A549 (cell line): Measurements from ENCODE around the gene CELF5. TPM values are rescaled to one million over a fixed set of nuclear protein-coding genes. Genes with fewer than 3 reads are reported as not detected.

Source experiments
- ATAC-seq, 2 experiments: fragments of 200-7000 bp in 1 of 2; fragments of >200 bp in 1 of 2; cut with Nextera tagmentation in 1 of 2; cut with Tn5 transposase in 1 of 2; 3 replicates each; pipeline versions ENCODE4 v1.8.0 to v1.9.1; 2018 to 2020; ENCODE audit warnings: mild to moderate bottlenecking in 1 of 2, moderate library complexity in 1 of 2
- CTCF ChIA-PET: fragments of 300-600 bp; sonication (Branson Sonifier 250); formaldehyde crosslinking; extraction: SDS; loops from one replicate; lab custom pipeline; 2021; ENCODE audit warnings: antibody characterized with exemption, inconsistent platforms; lab: Yijun Ruan, JAX
- POLR2A ChIA-PET: fragments of 350-600 bp; formaldehyde crosslinking; extraction: SDS; loops from one replicate; lab custom pipeline; 2021; ENCODE audit warnings: antibody characterized with exemption, inconsistent platforms; lab: Yijun Ruan, JAX
- DNase-seq, 2 experiments: peaks; one replicate each; pipeline versions ENCODE4 v3.0.0 to v3.0.0-alpha.2; 2011 to 2016; ENCODE audit warnings: low read depth in 1 of 2, low spot score in 1 of 2
- FAIRE-seq: peaks from 2 replicates; lab custom pipeline; 2011; peaks lifted over from hg19 to GRCh38; lab: Jason Lieb, UNC
- H3K27ac ChIP-seq, 2 experiments: fragments of >200 bp; sonication (Bioruptor Twin); formaldehyde crosslinking; 3 replicates each; pipeline ENCODE4 v1.5.1; 2016 to 2017
- H3K4me1 ChIP-seq: fragments of >200 bp; sonication (Bioruptor Twin); formaldehyde crosslinking; 3 replicates; pipeline ENCODE4 v1.6.1; 2016
- H3K4me2 ChIP-seq: fragments of >200 bp; sonication (Bioruptor Twin); formaldehyde crosslinking; 3 replicates; pipeline ENCODE4 v1.6.1; 2016
- H3K4me3 ChIP-seq: fragments of >200 bp; sonication (Bioruptor Twin); formaldehyde crosslinking; 3 replicates; pipeline ENCODE4 v1.5.1; 2016
- H3K9me3 ChIP-seq: fragments of >200 bp; sonication (Bioruptor Twin); formaldehyde crosslinking; 3 replicates; pipeline ENCODE4 v1.6.1; 2016
- BHLHE40 ChIP-seq: IDR thresholded peaks from 2 replicates; pipeline ENCODE4 v1.6.1; 2012; ENCODE audit warnings: low read depth, low read length, inconsistent platforms
- CEBPB ChIP-seq, 2 experiments: fragments of >200 bp in 1 of 2; sonication (Bioruptor Twin) in 1 of 2; formaldehyde crosslinking in 1 of 2; IDR thresholded peaks; 2 replicates each; pipeline ENCODE4 v1.6.1; 2012 to 2016
- CHD2 ChIP-seq: fragments of 150-350 bp; IDR thresholded peaks from 2 replicates; pipeline ENCODE4 v1.6.1; 2014; ENCODE audit warnings: low read length; ENCODE audit not compliant: partially characterized antibody
- CHD4 ChIP-seq: fragments of 200-600 bp; sonication (generic); IDR thresholded peaks from 2 replicates; pipeline ENCODE4 v1.6.1; 2016; ENCODE audit warnings: antibody characterized with exemption, mild to moderate bottlenecking, borderline replicate concordance
- EHF ChIP-seq: fragments of 250-450 bp; sonication (Bioruptor Pico); IDR thresholded peaks from 2 replicates; pipeline ENCODE4 v1.5.0; 2020; ENCODE audit warnings: mild to moderate bottlenecking
- FOXS1 ChIP-seq: fragments of 250-450 bp; sonication (Bioruptor Pico); IDR thresholded peaks from 2 replicates; pipeline ENCODE4 v1.5.0; 2020; ENCODE audit warnings: mild to moderate bottlenecking, moderate library complexity
- HDAC2 ChIP-seq: fragments of 200-600 bp; sonication (generic); IDR thresholded peaks from 2 replicates; pipeline ENCODE4 v1.6.1; 2016
- HEYL ChIP-seq: fragments of 250-450 bp; sonication (Bioruptor Pico); IDR thresholded peaks from 2 replicates; pipeline ENCODE4 v1.8.0; 2021; ENCODE audit warnings: mild to moderate bottlenecking, moderate library complexity
- HOXA7 ChIP-seq: fragments of 250-450 bp; sonication (Bioruptor Pico); IDR thresholded peaks from 2 replicates; pipeline ENCODE4 v1.5.0; 2020; ENCODE audit warnings: mild to moderate bottlenecking, moderate library complexity
- JUNB ChIP-seq: fragments of >200 bp; sonication (Bioruptor Twin); formaldehyde crosslinking; IDR thresholded peaks from 2 replicates; pipeline ENCODE4 v1.6.1; 2016
- KDM1A ChIP-seq: fragments of 200-600 bp; sonication (generic); IDR thresholded peaks from 2 replicates; pipeline ENCODE4 v1.6.1; 2016; ENCODE audit warnings: low read depth, mild to moderate bottlenecking
- KDM5A ChIP-seq: fragments of 200-600 bp; sonication (generic); IDR thresholded peaks from 2 replicates; pipeline ENCODE4 v1.6.1; 2016; ENCODE audit warnings: antibody characterized with exemption, mild to moderate bottlenecking
- MAZ ChIP-seq: fragments of 150-350 bp; IDR thresholded peaks from 2 replicates; pipeline ENCODE4 v1.6.1; 2014; ENCODE audit warnings: antibody characterized with exemption, low read depth, low read length, borderline replicate concordance
- NFE2L2 ChIP-seq: fragments of 150-350 bp; conservative IDR thresholded peaks from 2 replicates; pipeline ENCODE4 v1.6.1; 2014; ENCODE audit warnings: low read length
- NPAS2 ChIP-seq: fragments of 250-450 bp; sonication (Bioruptor Pico); IDR thresholded peaks from 2 replicates; pipeline ENCODE4 v1.8.0; 2022; ENCODE audit warnings: mild to moderate bottlenecking, moderate library complexity, borderline replicate concordance
- NR3C1 ChIP-seq: fragments of >200 bp; sonication (Bioruptor Twin); formaldehyde crosslinking; IDR thresholded peaks from 3 replicates; pipeline ENCODE4 v1.6.1; 2017
- POLR2A ChIP-seq: IDR thresholded peaks from 2 replicates; pipeline ENCODE4 v1.6.1; 2012; ENCODE audit warnings: mild to moderate bottlenecking, low read length
- RARB ChIP-seq: fragments of 250-450 bp; sonication (Bioruptor Pico); IDR thresholded peaks from 2 replicates; pipeline ENCODE4 v1.8.0; 2021; ENCODE audit warnings: mild to moderate bottlenecking, moderate library complexity
- RCOR1 ChIP-seq: fragments of 150-350 bp; IDR thresholded peaks from 2 replicates; pipeline ENCODE4 v1.6.1; 2014; ENCODE audit warnings: antibody characterized with exemption, low read length, low read depth
- SMC3 ChIP-seq: fragments of >200 bp; sonication (Bioruptor Twin); formaldehyde crosslinking; IDR thresholded peaks from 3 replicates; pipeline ENCODE4 v1.6.1; 2018; ENCODE audit warnings: inconsistent platforms
- TFCP2L1 ChIP-seq: fragments of 250-450 bp; sonication (Bioruptor Pico); IDR thresholded peaks from 2 replicates; pipeline ENCODE4 v1.5.0; 2021; ENCODE audit warnings: mild to moderate bottlenecking
- ZFP36 ChIP-seq: fragments of 450-650 bp; IDR thresholded peaks from 2 replicates; pipeline ENCODE4 v1.6.1; 2014; ENCODE audit warnings: borderline replicate concordance; ENCODE audit not compliant: partially characterized antibody
- ZNF302 ChIP-seq: fragments of 250-450 bp; sonication (Bioruptor Pico); IDR thresholded peaks from 2 replicates; pipeline ENCODE4 v1.9.0; 2021; ENCODE audit warnings: inconsistent platforms, mild to moderate bottlenecking, moderate library complexity
- WGBS: methylation state at CpG from one replicate; pipeline ENCODE4 v1.1.6; 2017; ENCODE audit errors: missing lambda C conversion rate; 5-methylcytosine and 5-hydroxymethylcytosine counted together
- polyA plus RNA-seq, 4 experiments: library from polyadenylated mRNA; depleted of rRNA in 3 of 4; stranded (reverse); fragments of >200 nt; fragmentation: RNase III in 1 of 4; extraction: RNeasy Plus Mini Kit Qiagen cat#74134 plus additional on column Dnase treatment in 1 of 4; gene quantifications; 2 replicates in 3 of 4; 3 replicates in 1 of 4; pipeline ENCODE4 v1.2.3, GENCODE V29; 2011 to 2017
- TF ChIP-seq, protein P1 (sequence below): fragments of 150-350 bp; IDR thresholded peaks from 2 replicates; pipeline ENCODE4 v1.6.1; 2014; ENCODE audit warnings: low read depth, mild to moderate bottlenecking, low read length
- TF ChIP-seq, protein P2 (sequence below): fragments of 250-450 bp; sonication (Bioruptor Pico); IDR thresholded peaks from 2 replicates; pipeline ENCODE4 v1.5.0; 2021; ENCODE audit warnings: mild to moderate bottlenecking, moderate library complexity, borderline replicate concordance
- TF ChIP-seq, protein P3 (sequence below): fragments of 250-450 bp; sonication (Bioruptor Pico); IDR thresholded peaks from 2 replicates; pipeline ENCODE4 v1.5.0; 2020; ENCODE audit warnings: low read depth, mild to moderate bottlenecking, moderate library complexity
- TF ChIP-seq, protein P4 (sequence below): fragments of >200 bp; sonication (Bioruptor Twin); formaldehyde crosslinking; IDR thresholded peaks from 3 replicates; pipeline ENCODE4 v1.5.1; 2016
- TF ChIP-seq, protein P5 (sequence below): fragments of 450-650 bp; IDR thresholded peaks from 2 replicates; pipeline ENCODE4 v1.6.1; 2014; ENCODE audit warnings: antibody characterized with exemption
- TF ChIP-seq, protein P6 (sequence below): fragments of >200 bp; sonication (Bioruptor Twin); formaldehyde crosslinking; IDR thresholded peaks from 3 replicates; pipeline ENCODE4 v1.6.1; 2016

CELF5 gene
- polyA plus RNA-seq, 2 of the 4 experiments (the other 2 are of a cell fraction), result 0.31 to 0.61 TPM

DNA sequence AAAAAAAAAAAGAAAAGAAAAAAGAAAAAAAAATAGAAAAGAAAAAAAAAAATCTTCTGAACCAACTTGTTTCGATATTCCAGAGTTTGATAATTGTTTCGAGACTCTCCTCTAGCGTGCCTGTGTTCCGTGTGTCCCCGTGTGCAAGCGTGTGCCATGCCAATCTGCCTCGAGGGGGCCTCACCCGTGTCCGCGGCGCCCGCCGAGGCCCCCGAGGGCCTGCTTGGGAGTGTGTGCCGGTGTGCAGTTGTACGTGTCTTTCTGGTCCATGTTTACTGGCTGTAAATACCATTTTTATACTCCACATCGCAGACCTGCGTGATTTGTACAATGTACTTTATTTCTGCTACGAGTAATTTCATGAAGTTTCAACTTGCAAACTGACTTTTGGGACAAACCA, 72.0 kb downstream of the CELF5 start:
- H3K4me3 ChIP-seq, result no peak overlapping the region
- ChIA-PET POLR2A (no interaction called here), CTCF (interaction anchor here (1.0 kb wide), 1 partner anchor 8 kb away, joined by 4 read pairs; no protein-coding TSS in a partner anchor)
- no peak for TF ChIP-seq BHLHE40
- TF ChIP-seq RCOR1, result no peak
- TF ChIP-seq FOXS1, result no peak
- no peak for TF ChIP-seq NFE2L2
- no peak for TF ChIP-seq ZNF302 (CRISPR knock-in tag)
- TF ChIP-seq HDAC2, result no peak
- TF ChIP-seq EHF, result no peak
- no peak for TF ChIP-seq HEYL (CRISPR knock-in tag)
- TF ChIP-seq HOXA7, result no peak
- TF ChIP-seq, protein P1, sequence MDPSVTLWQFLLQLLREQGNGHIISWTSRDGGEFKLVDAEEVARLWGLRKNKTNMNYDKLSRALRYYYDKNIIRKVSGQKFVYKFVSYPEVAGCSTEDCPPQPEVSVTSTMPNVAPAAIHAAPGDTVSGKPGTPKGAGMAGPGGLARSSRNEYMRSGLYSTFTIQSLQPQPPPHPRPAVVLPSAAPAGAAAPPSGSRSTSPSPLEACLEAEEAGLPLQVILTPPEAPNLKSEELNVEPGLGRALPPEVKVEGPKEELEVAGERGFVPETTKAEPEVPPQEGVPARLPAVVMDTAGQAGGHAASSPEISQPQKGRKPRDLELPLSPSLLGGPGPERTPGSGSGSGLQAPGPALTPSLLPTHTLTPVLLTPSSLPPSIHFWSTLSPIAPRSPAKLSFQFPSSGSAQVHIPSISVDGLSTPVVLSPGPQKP, result no peak
- TF ChIP-seq NPAS2 (CRISPR knock-in tag), result no peak
- no peak for TF ChIP-seq CHD2
- no peak for TF ChIP-seq TFCP2L1
- TF ChIP-seq, protein P2, sequence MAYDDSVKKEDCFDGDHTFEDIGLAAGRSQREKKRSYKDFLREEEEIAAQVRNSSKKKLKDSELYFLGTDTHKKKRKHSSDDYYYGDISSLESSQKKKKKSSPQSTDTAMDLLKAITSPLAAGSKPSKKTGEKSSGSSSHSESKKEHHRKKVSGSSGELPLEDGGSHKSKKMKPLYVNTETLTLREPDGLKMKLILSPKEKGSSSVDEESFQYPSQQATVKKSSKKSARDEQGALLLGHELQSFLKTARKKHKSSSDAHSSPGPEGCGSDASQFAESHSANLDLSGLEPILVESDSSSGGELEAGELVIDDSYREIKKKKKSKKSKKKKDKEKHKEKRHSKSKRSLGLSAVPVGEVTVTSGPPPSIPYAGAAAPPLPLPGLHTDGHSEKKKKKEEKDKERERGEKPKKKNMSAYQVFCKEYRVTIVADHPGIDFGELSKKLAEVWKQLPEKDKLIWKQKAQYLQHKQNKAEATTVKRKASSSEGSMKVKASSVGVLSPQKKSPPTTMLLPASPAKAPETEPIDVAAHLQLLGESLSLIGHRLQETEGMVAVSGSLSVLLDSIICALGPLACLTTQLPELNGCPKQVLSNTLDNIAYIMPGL (CRISPR knock-in tag), result no peak
- TF ChIP-seq CHD4, result no peak
- TF ChIP-seq KDM5A, result no peak
- TF ChIP-seq, protein P3, sequence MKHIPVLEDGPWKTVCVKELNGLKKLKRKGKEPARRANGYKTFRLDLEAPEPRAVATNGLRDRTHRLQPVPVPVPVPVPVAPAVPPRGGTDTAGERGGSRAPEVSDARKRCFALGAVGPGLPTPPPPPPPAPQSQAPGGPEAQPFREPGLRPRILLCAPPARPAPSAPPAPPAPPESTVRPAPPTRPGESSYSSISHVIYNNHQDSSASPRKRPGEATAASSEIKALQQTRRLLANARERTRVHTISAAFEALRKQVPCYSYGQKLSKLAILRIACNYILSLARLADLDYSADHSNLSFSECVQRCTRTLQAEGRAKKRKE, result no peak
- TF ChIP-seq, protein P4, sequence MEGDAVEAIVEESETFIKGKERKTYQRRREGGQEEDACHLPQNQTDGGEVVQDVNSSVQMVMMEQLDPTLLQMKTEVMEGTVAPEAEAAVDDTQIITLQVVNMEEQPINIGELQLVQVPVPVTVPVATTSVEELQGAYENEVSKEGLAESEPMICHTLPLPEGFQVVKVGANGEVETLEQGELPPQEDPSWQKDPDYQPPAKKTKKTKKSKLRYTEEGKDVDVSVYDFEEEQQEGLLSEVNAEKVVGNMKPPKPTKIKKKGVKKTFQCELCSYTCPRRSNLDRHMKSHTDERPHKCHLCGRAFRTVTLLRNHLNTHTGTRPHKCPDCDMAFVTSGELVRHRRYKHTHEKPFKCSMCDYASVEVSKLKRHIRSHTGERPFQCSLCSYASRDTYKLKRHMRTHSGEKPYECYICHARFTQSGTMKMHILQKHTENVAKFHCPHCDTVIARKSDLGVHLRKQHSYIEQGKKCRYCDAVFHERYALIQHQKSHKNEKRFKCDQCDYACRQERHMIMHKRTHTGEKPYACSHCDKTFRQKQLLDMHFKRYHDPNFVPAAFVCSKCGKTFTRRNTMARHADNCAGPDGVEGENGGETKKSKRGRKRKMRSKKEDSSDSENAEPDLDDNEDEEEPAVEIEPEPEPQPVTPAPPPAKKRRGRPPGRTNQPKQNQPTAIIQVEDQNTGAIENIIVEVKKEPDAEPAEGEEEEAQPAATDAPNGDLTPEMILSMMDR, result no peak
- DNase-seq (no peak), FAIRE-seq (no peak), ATAC-seq (no peak)
- 66% methylated on average over 19 of the region's 19 CpGs for WGBS
- no peak overlapping the region for H3K4me2 ChIP-seq
- H3K4me1 ChIP-seq, result 0 out of 3 replicates have a peak, but pooled peaks cover 3% of the 10 kb centered on the region
- no peaks in the 10 kb centered on the region for H3K9me3 ChIP-seq
- H3K27ac ChIP-seq, result no peak overlapping the region

DNA sequence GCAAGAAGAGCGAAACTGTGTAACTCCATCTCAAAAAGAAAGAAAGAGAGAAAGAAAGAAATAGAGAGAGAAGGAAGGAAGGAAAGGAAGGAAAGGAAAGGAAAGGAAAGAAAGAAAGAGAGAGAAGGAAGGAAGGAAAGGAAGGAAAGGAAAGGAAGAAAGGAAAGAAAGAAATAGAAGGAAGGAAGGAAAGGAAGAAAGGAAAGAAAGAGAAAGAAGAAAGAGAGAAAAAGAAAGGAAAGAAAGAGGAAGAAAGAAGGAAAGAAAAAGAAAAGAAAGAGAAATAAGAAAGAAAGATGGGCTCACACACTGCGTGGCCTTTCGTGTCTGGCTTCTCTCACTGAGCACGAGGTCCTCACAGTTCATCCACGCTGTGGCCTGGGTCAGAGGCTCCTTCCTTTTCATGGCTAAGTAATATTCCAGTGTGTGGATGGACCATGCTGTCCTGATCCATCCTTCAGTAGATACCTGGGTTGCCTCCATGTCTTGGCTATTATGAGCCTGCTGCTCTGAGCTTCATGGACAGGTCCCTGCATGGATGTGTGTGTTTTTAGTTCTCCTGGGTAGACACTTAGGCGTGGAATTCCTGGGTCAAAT, 74.5 kb downstream of the CELF5 start:
- WGBS, result 27% methylated on average over 6 of the region's 6 CpGs
- Histone ChIP-seq H3K4me1 (0 out of 3 replicates have a peak, but pooled peaks cover 3% of the 10 kb centered on the region), H3K4me3 (no peak overlapping the region), H3K4me2 (no peak overlapping the region), H3K9me3 (peaks cover 12% of the 10 kb centered on the region), H3K27ac (no peak overlapping the region)
- TF ChIP-seq ZFP36, result no peak
- TF ChIP-seq SMC3, result no peak
- no peak for TF ChIP-seq RARB (CRISPR knock-in tag)
- no peak for TF ChIP-seq CEBPB (IDR thresholded peaks at IDR 0.05)
- TF ChIP-seq, protein P5, sequence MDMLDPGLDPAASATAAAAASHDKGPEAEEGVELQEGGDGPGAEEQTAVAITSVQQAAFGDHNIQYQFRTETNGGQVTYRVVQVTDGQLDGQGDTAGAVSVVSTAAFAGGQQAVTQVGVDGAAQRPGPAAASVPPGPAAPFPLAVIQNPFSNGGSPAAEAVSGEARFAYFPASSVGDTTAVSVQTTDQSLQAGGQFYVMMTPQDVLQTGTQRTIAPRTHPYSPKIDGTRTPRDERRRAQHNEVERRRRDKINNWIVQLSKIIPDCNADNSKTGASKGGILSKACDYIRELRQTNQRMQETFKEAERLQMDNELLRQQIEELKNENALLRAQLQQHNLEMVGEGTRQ, result no peak
- no peak for TF ChIP-seq ZNF302 (CRISPR knock-in tag)
- TF ChIP-seq KDM1A, result no peak
- TF ChIP-seq JUNB, result no peak
- no peak for TF ChIP-seq MAZ
- TF ChIP-seq, protein P6, sequence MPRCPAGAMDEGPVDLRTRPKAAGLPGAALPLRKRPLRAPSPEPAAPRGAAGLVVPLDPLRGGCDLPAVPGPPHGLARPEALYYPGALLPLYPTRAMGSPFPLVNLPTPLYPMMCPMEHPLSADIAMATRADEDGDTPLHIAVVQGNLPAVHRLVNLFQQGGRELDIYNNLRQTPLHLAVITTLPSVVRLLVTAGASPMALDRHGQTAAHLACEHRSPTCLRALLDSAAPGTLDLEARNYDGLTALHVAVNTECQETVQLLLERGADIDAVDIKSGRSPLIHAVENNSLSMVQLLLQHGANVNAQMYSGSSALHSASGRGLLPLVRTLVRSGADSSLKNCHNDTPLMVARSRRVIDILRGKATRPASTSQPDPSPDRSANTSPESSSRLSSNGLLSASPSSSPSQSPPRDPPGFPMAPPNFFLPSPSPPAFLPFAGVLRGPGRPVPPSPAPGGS, result no peak
- no peak for TF ChIP-seq CHD4
- TF ChIP-seq NR3C1, result no peak
- no peak for TF ChIP-seq POLR2A
- TF ChIP-seq HOXA7, result no peak
- no peak for FAIRE-seq
- no peak for ATAC-seq
- CTCF ChIA-PET, result interaction anchor here (1.0 to 1.3 kb wide), 3 partner anchors 16 to 56 kb away, joined by 3 read pairs; no protein-coding TSS in a partner anchor
- no peak for DNase-seq
- POLR2A ChIA-PET, result no interaction called here
